ENCODE measurements around the gene STX18.

- TF ChIP-seq CTCF (IDR thresholded peaks at IDR 0.05) = no peak
- no peak for TF ChIP-seq POLR2A (IDR thresholded peaks at IDR 0.05)
Observed at GRCh38 chr4:4418676-4419390, 123.0 kb downstream of the STX18 start.
